ENCODE measurements around the gene TSC2. TPM values are rescaled to one million over a fixed set of nuclear protein-coding genes. Genes with fewer than 3 reads are reported as not detected.

Gene TSC2
- total and polyA plus RNA-seq, 9 of the 15 experiments (the other 6 are each of a cell fraction or from before 2014, with no cell fraction given): 1.3 to 68.1 (median 16.6) TPM

DNA sequence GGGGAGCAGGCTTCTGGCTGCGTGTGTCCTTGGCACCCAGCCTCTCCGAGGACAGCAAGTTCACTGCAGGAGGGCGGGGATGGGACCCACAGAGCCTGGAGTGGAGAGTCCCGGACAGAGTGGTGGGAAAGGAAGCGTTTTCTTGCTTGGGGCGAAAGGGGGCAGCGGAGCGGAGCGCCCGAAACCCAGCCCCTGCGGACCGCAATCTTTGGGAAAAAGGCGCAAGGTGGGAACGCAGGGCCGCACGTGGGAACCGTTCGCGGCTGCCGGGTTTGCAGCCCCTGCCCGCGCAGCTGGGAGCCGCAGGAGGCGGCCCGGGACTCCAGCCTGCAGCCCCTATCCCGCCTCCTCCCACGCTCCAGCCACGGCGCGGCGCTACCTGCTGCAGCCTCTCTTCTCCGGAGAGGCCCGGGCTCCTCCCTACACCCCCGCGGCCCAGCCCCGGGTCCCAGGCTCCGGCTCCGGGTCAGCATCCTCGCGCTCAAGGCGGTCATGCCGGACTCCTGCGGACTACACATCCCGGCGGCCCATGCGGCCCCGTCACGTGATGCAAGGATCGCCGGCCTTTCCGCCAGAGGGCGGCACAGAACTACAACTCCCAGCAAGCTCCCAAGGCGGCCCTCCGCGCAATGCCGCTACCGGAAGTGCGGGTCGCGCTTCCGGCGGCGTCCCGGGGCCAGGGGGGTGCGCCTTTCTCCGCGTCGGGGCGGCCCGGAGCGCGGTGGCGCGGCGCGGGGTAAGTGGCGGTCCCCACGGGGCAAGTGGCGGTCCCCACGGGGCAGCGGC is at the start of gene TSC2, which contains the start of gene NTHL1 (continued):
- TF ChIP-seq, protein P1, sequence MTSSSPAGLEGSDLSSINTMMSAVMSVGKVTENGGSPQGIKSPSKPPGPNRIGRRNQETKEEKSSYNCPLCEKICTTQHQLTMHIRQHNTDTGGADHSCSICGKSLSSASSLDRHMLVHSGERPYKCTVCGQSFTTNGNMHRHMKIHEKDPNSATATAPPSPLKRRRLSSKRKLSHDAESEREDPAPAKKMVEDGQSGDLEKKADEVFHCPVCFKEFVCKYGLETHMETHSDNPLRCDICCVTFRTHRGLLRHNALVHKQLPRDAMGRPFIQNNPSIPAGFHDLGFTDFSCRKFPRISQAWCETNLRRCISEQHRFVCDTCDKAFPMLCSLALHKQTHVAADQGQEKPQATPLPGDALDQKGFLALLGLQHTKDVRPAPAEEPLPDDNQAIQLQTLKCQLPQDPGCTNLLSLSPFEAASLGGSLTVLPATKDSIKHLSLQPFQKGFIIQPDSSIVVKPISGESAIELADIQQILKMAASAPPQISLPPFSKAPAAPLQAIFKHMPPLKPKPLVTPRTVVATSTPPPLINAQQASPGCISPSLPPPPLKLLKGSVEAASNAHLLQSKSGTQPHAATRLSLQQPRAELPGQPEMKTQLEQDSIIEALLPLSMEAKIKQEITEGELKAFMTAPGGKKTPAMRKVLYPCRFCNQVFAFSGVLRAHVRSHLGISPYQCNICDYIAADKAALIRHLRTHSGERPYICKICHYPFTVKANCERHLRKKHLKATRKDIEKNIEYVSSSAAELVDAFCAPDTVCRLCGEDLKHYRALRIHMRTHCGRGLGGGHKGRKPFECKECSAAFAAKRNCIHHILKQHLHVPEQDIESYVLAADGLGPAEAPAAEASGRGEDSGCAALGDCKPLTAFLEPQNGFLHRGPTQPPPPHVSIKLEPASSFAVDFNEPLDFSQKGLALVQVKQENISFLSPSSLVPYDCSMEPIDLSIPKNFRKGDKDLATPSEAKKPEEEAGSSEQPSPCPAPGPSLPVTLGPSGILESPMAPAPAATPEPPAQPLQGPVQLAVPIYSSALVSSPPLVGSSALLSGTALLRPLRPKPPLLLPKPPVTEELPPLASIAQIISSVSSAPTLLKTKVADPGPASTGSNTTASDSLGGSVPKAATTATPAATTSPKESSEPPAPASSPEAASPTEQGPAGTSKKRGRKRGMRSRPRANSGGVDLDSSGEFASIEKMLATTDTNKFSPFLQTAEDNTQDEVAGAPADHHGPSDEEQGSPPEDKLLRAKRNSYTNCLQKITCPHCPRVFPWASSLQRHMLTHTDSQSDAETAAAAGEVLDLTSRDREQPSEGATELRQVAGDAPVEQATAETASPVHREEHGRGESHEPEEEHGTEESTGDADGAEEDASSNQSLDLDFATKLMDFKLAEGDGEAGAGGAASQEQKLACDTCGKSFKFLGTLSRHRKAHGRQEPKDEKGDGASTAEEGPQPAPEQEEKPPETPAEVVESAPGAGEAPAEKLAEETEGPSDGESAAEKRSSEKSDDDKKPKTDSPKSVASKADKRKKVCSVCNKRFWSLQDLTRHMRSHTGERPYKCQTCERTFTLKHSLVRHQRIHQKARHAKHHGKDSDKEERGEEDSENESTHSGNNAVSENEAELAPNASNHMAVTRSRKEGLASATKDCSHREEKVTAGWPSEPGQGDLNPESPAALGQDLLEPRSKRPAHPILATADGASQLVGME (CRISPR knock-in tag; IDR thresholded peaks at IDR 0.05): 0 out of 2 replicates have a peak, but pooled peaks have one; percentile 53
- TF ChIP-seq, protein P2, sequence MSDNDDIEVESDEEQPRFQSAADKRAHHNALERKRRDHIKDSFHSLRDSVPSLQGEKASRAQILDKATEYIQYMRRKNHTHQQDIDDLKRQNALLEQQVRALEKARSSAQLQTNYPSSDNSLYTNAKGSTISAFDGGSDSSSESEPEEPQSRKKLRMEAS (CRISPR knock-in tag; IDR thresholded peaks at IDR 0.05): peak; percentile 87
- TF ChIP-seq, protein P3, sequence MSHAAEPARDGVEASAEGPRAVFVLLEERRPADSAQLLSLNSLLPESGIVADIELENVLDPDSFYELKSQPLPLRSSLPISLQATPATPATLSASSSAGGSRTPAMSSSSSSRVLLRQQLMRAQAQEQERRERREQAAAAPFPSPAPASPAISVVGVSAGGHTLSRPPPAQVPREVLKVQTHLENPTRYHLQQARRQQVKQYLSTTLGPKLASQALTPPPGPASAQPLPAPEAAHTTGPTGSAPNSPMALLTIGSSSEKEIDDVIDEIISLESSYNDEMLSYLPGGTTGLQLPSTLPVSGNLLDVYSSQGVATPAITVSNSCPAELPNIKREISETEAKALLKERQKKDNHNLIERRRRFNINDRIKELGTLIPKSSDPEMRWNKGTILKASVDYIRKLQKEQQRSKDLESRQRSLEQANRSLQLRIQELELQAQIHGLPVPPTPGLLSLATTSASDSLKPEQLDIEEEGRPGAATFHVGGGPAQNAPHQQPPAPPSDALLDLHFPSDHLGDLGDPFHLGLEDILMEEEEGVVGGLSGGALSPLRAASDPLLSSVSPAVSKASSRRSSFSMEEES (CRISPR knock-in tag; IDR thresholded peaks at IDR 0.05): peak; percentile 100
- TF ChIP-seq PHB2 (IDR thresholded peaks at IDR 0.05; ENCODE audit: low read depth) (no peak), PCBP2 (IDR thresholded peaks at IDR 0.05; ENCODE audit: low read depth, low read length, poor library complexity, severe bottlenecking) (no peak), RNF2 (IDR thresholded peaks at IDR 0.05) (peak; percentile 53; the same call in 1 of the 2 replicates), GABPB2 (CRISPR knock-in tag; conservative IDR thresholded peaks at IDR 0.05) (no peak), SMAD3 (CRISPR knock-in tag; conservative IDR thresholded peaks at IDR 0.05) (peak; percentile 90; the same call in 1 of the 2 replicates)
- TF ChIP-seq, protein P4, sequence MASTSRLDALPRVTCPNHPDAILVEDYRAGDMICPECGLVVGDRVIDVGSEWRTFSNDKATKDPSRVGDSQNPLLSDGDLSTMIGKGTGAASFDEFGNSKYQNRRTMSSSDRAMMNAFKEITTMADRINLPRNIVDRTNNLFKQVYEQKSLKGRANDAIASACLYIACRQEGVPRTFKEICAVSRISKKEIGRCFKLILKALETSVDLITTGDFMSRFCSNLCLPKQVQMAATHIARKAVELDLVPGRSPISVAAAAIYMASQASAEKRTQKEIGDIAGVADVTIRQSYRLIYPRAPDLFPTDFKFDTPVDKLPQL (IDR thresholded peaks at IDR 0.05; ENCODE audit: extremely low read depth, insufficient read length): no peak

Measured in K562 (cell line).